GM18526 (cell line): Measurements from ENCODE around the gene ZG16B.

Experiments used
- POLR2A ChIP-seq: IDR thresholded peaks from 3 replicates; pipeline ENCODE4 v1.6.1; 2011; ENCODE audit not compliant: insufficient read length; ENCODE audit errors: extremely low read depth

Gene ZG16B

GRCh38 chr16:2843526-2843925, 13.4 kb downstream of the ZG16B start:
- TF ChIP-seq POLR2A, result no peak

GRCh38 chr16:2845116-2845515, 15.0 kb downstream of the ZG16B start:
- no peak for TF ChIP-seq POLR2A

GRCh38 chr16:2846511-2847310, 16.6 kb downstream of the ZG16B start:
- no peak for TF ChIP-seq POLR2A

- no peak for TF ChIP-seq POLR2A
Measured at GRCh38 chr16:2848933-2849725, 19.0 kb downstream of the ZG16B start.

- no peak for TF ChIP-seq POLR2A
Measured at GRCh38 chr16:2852003-2852730, 22.1 kb downstream of the ZG16B start.

- no peak for TF ChIP-seq POLR2A
Measured at GRCh38 chr16:2852731-2853507, 22.8 kb downstream of the ZG16B start.

- no peak for TF ChIP-seq POLR2A
Measured at GRCh38 chr16:2853531-2854073, 23.5 kb downstream of the ZG16B start.

- TF ChIP-seq POLR2A, result no peak
Measured at GRCh38 chr16:2854700-2855309, 24.7 kb downstream of the ZG16B start.

- no peak for TF ChIP-seq POLR2A
Measured at GRCh38 chr16:2855536-2855935, 25.4 kb downstream of the ZG16B start.

GRCh38 chr16:2856061-2856670, 26.1 kb downstream of the ZG16B start:
- TF ChIP-seq POLR2A, result no peak

- TF ChIP-seq POLR2A, result no peak
Measured at GRCh38 chr16:2856686-2857450, 26.8 kb downstream of the ZG16B start.

- no peak for TF ChIP-seq POLR2A
Measured at GRCh38 chr16:2857451-2858244, 27.5 kb downstream of the ZG16B start, which contains the start of gene PRSS22. PRSS22 (minus strand) TSS chr16:2858170; CDS start chr16:2858104, 66 bp downstream.
